ENCODE results near the gene SYTL3.

- TF ChIP-seq ESRRA (CRISPR knock-in tag; IDR thresholded peaks at IDR 0.05; ENCODE audit: borderline replicate concordance) (no peak), E2F1 (CRISPR knock-in tag; IDR thresholded peaks at IDR 0.05) (no peak), GTF2I (CRISPR knock-in tag; conservative IDR thresholded peaks at IDR 0.05) (no peak)
These were observed 23.3 kb upstream of the SYTL3 start for GRCh38 chr6:158626360-158627167.

Measured in WTC11 (cell line).